Astrocyte (in vitro differentiated cells and primary cell): ENCODE data around the gene TMPRSS3.

Experiments
- CTCF ChIP-seq: IDR thresholded peaks from 2 replicates; pipeline ENCODE4 v1.5.1; 2011; ENCODE audit warnings: low read depth, mild to moderate bottlenecking, inconsistent platforms, low read length, moderate library complexity; ENCODE audit not compliant: insufficient read depth
- EZH2 ChIP-seq: IDR thresholded peaks from 2 replicates; pipeline ENCODE4 v1.6.1; 2012; ENCODE audit warnings: mild to moderate bottlenecking, low read length, inconsistent platforms; ENCODE audit not compliant: insufficient read depth

DNA sequence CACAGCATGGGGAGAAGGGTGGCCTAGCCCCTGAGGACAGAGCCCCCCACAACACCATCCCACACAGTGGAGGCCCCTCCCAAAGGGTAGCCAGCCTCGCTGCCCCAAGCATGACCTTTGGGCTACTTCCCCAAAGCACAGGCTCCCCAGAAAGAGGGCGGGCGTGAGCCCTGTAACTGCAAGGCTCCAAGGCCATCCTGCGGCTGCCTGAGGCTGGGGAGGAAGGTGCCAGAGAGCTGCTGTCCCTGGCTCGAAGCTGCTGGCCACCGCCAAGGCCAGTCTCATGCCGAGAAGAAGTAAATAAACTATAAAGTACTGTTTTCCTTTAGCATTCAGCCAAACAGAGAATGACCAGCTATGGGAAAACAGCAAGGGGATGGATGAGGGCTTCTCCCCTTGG is 35.3 kb upstream of the TMPRSS3 start:
- TF ChIP-seq CTCF (no peak), EZH2 (no peak)
